A673 (cell line): ENCODE measurements around the gene TACC2.

Experiments used
- EZH2 ChIP-seq: fragments of 200-600 bp; sonication (generic); IDR thresholded peaks from 2 replicates; pipeline ENCODE4 v1.6.1; 2017; ENCODE audit warnings: borderline replicate concordance, low read depth, mild to moderate bottlenecking, mixed read lengths, antibody characterized with exemption, low read length; ENCODE audit not compliant: poor library complexity, severe bottlenecking
- TF ChIP-seq, protein P1 (sequence below): fragments of 300-800, 200-600 bp; sonication (generic); conservative IDR thresholded peaks from 2 replicates; pipeline ENCODE4 v1.5.1; 2017; ENCODE audit warnings: low read depth, mild to moderate bottlenecking, antibody characterized with exemption, low read length, moderate library complexity, mixed read lengths

DNA sequence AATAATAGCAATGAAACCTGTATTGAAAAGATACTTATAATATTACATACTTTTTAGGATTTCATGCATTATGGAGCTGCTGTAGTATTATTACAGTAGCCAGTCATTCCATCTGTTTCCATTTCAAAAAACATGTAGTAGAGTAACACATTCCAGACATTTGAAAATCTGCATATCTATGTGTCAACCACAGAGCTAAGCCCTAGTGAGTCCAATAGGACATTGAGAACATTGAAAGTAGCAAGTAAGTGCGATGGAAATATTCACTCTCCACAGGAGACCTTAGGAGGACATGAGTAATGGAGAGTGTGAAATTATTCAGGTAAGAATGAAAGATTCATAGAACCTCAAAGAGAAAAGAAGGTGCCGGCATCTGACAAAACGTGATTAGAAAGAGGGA is 29.3 kb upstream of the TACC2 start:
- TF ChIP-seq, protein P1, sequence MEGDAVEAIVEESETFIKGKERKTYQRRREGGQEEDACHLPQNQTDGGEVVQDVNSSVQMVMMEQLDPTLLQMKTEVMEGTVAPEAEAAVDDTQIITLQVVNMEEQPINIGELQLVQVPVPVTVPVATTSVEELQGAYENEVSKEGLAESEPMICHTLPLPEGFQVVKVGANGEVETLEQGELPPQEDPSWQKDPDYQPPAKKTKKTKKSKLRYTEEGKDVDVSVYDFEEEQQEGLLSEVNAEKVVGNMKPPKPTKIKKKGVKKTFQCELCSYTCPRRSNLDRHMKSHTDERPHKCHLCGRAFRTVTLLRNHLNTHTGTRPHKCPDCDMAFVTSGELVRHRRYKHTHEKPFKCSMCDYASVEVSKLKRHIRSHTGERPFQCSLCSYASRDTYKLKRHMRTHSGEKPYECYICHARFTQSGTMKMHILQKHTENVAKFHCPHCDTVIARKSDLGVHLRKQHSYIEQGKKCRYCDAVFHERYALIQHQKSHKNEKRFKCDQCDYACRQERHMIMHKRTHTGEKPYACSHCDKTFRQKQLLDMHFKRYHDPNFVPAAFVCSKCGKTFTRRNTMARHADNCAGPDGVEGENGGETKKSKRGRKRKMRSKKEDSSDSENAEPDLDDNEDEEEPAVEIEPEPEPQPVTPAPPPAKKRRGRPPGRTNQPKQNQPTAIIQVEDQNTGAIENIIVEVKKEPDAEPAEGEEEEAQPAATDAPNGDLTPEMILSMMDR, result no peak
- no peak for TF ChIP-seq EZH2
